Activated T-cell treated with anti-CD3 and anti-CD28 coated beads, Interleukin-2, amount 50 U/mL, for 4 hours (primary cell): ENCODE data around the gene PDE4B. TPM values are rescaled to one million over a fixed set of nuclear protein-coding genes. Genes with fewer than 3 reads are reported as not detected.

Experiments
- ATAC-seq, 2 donors: fragments of 200-7000 bp; cut with Tn5 transposase; one replicate each; pipeline ENCODE4 v1.10.0; 2021
- DNase-seq: peaks from one replicate; pipeline ENCODE4 v3.0.0-alpha.2; 2020
- H3K27me3 Mint-ChIP-seq: one replicate; pipeline ENCODE4 v1.8.0; 2021; ENCODE audit warnings: low read depth, mixed read lengths
- H3K36me3 Mint-ChIP-seq: one replicate; pipeline ENCODE4 v1.8.0; 2022; ENCODE audit warnings: mixed read lengths; ENCODE audit not compliant: insufficient read depth
- H3K4me1 Mint-ChIP-seq: one replicate; pipeline ENCODE4 v1.8.0; 2021; ENCODE audit warnings: low read depth, mixed read lengths
- H3K4me3 Mint-ChIP-seq: one replicate; pipeline ENCODE4 v1.8.0; 2021; ENCODE audit warnings: mild to moderate bottlenecking, moderate library complexity, mixed read lengths
- H3K9me3 Mint-ChIP-seq: one replicate; pipeline ENCODE4 v1.8.0; 2021; ENCODE audit warnings: mixed read lengths
- total RNA-seq, 3 donors: library from RNA; stranded (reverse); gene quantifications; one replicate each; pipeline ENCODE4 v1.2.1, GENCODE V29; 2021

Gene PDE4B
- total RNA-seq, 3 donors from 2014 or later: 18.8 to 31.5 (median 20.8) TPM

DNA sequence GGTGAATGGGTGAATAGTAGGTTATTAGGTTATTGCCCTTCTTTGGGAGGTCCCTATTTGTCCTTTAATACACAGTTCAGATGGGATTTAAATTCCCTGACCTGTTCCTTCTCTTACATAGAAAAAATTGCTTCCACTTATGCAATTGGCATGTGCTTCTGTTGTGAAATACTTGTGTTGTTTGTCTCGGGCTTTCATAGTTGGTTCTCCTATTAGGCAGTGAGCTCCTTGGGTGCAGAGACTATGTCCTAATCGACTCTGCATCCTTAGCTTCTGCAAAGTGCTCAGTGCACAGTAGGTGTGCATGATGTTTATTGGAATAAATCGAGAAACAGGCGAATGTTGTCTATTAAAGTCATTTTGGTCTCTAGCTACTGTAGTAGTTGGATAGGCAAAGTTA lies 1.3 kb upstream of the PDE4B start:
- H3K4me3 Mint-ChIP-seq: no peak overlapping the region
- ATAC-seq: no peak
- DNase-seq: no peak
- H3K9me3 Mint-ChIP-seq: peaks cover 13% of the 10 kb centered on the region
- no peaks in the 10 kb centered on the region for H3K36me3 Mint-ChIP-seq
- H3K27me3 Mint-ChIP-seq: peaks cover 44% of the 10 kb centered on the region
- H3K4me1 Mint-ChIP-seq: no peaks in the 10 kb centered on the region

GRCh38 chr1:65791801-65792668 lies 660 bp upstream of the PDE4B start:
- H3K9me3 Mint-ChIP-seq: peaks cover 13% of the 10 kb centered on the region
- H3K36me3 Mint-ChIP-seq: no peaks in the 10 kb centered on the region
- DNase-seq: no peak
- H3K27me3 Mint-ChIP-seq: peaks cover 48% of the 10 kb centered on the region
- no peaks in the 10 kb centered on the region for H3K4me1 Mint-ChIP-seq
- no peak overlapping the region for H3K4me3 Mint-ChIP-seq
- no peak for ATAC-seq

DNA sequence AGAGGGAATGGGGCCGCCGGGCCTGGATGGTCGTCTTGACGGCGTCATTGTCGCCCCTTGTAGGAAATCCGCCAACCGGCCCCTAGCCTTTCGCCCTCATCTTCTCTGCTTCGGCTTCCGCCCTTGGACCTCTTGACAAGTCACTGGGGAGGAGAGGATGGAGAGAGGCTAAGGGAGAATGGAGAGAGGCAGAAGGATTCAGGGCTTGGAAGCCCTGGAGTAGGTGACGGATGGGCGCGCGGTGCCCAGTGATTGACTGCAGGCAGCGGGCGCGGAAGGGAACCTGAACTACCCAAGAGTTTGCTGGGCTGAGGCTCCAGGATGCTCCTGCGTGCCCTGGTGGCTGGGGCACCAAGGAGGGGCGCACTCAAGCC lies 651 bp downstream of the PDE4B start:
- H3K27me3 Mint-ChIP-seq: peaks cover 53% of the 10 kb centered on the region
- ATAC-seq (no peak), DNase-seq (no peak)
- H3K4me3 Mint-ChIP-seq: no peak overlapping the region
- H3K4me1 Mint-ChIP-seq: no peaks in the 10 kb centered on the region
- no peaks in the 10 kb centered on the region for H3K36me3 Mint-ChIP-seq
- H3K9me3 Mint-ChIP-seq: peaks cover 13% of the 10 kb centered on the region

DNA sequence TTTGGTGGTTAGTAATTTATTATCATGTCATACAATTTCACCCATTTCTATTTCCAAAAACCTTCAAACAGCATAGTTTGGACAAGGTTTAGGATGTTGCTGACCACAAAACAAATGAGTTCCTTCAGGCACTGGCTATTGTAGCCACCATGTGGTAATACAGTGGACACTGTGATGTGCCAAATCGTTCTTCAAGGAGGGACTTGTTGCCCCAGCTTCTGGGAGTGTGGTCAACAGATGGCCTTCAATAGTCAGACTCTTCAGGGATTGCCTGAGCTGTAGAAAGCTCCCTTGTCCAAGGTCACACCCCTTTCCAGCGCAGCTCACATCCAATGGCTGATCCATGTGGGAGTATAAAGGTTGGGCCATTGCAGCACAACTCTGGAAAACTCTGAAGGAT lies 2.6 kb downstream of the PDE4B start:
- peaks cover 1% of the 10 kb centered on the region for H3K9me3 Mint-ChIP-seq
- peaks cover 55% of the 10 kb centered on the region for H3K27me3 Mint-ChIP-seq
- no peak for ATAC-seq
- no peaks in the 10 kb centered on the region for H3K36me3 Mint-ChIP-seq
- no peak for DNase-seq
- no peak overlapping the region for H3K4me3 Mint-ChIP-seq
- H3K4me1 Mint-ChIP-seq: no peaks in the 10 kb centered on the region

DNA sequence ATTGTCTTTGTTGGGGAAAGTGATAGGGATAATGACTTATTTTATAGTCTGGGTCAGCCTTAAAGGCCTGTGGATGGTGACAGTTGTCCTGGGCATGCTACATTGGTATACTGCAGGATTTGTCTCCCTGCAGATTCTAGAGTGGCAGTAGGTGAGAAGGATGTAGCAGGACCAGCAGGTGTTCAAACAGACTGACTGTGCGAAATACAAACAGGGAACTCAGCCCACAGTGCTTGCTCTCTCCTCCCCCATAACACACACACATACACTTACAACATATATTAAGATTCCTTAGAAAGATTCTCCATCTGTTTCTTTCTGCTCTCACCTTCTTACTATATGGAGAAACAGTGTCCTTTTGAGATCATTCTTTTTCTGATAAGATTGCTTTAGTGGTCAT lies 6.9 kb downstream of the PDE4B start:
- Mint-ChIP-seq H3K36me3 (no peaks in the 10 kb centered on the region), H3K27me3 (peaks cover 24% of the 10 kb centered on the region), H3K9me3 (no peaks in the 10 kb centered on the region), H3K4me1 (no peaks in the 10 kb centered on the region), H3K4me3 (no peak overlapping the region)
- ATAC-seq: no peak
- DNase-seq: no peak

GRCh38 chr1:65804584-65804983 lies 11.9 kb downstream of the PDE4B start:
- Mint-ChIP-seq H3K4me3 (no peak overlapping the region), H3K27me3 (peaks cover 9% of the 10 kb centered on the region), H3K4me1 (no peaks in the 10 kb centered on the region), H3K9me3 (no peaks in the 10 kb centered on the region), H3K36me3 (no peaks in the 10 kb centered on the region)
- DNase-seq (no peak), ATAC-seq (no peak)

GRCh38 chr1:65812065-65812464 lies 19.4 kb downstream of the PDE4B start:
- ATAC-seq: peak; percentile 97 to 98
- Mint-ChIP-seq H3K9me3 (no peaks in the 10 kb centered on the region), H3K36me3 (no peaks in the 10 kb centered on the region), H3K4me1 (peaks cover 7% of the 10 kb centered on the region), H3K27me3 (peaks cover 12% of the 10 kb centered on the region), H3K4me3 (no peak overlapping the region)
- DNase-seq: no peak

DNA sequence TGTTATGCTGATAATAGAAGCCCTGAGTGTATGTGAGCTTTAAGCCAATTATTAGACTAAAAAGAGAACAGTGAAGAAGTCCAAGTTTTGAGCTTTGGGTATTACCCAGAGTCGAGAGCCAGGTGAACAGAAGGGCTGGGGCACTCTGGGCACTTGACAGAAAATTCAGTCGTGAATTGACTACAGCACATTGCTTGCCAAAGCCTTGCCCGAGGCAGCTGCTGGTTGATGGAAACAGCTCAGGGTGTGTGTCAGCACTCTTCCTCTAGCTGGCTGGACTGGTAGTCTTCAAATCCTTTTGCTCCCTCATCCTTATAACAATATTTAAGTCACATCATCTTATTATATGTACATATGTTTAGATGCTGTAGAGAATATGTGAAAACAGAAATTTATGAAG lies 21.3 kb downstream of the PDE4B start:
- DNase-seq (no peak), ATAC-seq (no peak)
- H3K9me3 Mint-ChIP-seq: no peaks in the 10 kb centered on the region
- no peaks in the 10 kb centered on the region for H3K36me3 Mint-ChIP-seq
- peaks cover 7% of the 10 kb centered on the region for H3K4me1 Mint-ChIP-seq
- H3K27me3 Mint-ChIP-seq: peaks cover 6% of the 10 kb centered on the region
- H3K4me3 Mint-ChIP-seq: no peak overlapping the region

DNA sequence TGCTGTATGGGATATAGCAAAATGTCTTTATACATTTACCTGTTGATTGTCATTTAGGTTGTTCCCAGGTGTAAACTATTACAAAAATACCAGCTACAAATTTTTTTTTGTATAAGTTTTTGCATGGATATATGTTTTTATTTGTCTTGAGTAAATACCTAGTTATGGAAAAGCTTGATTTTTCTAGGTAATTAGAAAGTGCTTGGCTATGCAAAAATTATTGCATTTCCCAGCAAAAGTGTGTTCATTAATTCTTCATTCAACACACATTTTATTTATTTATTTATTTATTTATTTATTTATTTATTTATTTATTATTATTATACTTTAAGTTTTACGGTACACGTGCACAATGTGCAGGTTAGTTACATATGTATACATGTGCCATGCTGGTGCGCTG lies 22.1 kb downstream of the PDE4B start:
- DNase-seq (no peak), ATAC-seq (no peak)
- Mint-ChIP-seq H3K9me3 (no peaks in the 10 kb centered on the region), H3K36me3 (no peaks in the 10 kb centered on the region), H3K27me3 (peaks cover 6% of the 10 kb centered on the region), H3K4me1 (peaks cover 7% of the 10 kb centered on the region), H3K4me3 (no peak overlapping the region)

DNA sequence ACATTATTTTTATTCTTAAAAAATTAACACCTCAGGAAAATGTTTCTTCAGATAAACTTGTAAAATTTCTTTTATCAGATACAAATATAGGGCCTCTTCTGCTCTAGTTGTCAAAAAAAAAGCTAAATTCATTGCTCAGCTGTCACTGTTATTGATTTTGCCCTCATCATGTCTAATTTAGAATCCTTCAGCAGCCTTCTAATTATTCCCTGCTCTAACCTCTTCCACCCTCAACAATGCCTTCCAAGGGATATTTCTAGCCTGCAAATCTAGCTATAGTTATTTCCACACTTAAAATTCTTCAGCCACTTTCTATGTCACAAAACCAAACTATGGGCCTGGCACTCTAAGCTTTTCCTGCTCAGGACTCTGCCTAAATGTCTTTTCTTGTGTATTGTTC lies 25.2 kb downstream of the PDE4B start:
- peaks cover 7% of the 10 kb centered on the region for H3K27me3 Mint-ChIP-seq
- DNase-seq: no peak
- H3K4me3 Mint-ChIP-seq: no peak overlapping the region
- H3K4me1 Mint-ChIP-seq: no peaks in the 10 kb centered on the region
- H3K36me3 Mint-ChIP-seq: no peaks in the 10 kb centered on the region
- no peaks in the 10 kb centered on the region for H3K9me3 Mint-ChIP-seq
- ATAC-seq: no peak

DNA sequence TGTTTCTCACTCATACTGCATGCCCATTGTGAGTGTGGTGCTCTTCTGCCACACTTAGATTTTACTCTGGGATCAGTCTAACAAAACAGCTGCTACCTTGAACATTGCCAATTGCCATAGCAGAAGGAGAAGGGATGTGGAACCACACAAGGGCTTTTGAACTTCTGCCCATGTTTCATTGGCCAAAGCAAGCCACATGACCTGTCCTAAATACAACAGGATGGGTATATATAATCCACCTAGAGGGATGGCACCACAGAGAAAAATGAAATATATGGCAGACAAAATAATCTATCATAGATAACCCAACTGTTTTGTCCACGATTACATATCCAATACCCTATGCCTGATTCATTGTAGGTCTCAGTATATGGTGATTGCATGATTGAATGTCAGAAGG lies 26.3 kb downstream of the PDE4B start:
- DNase-seq (no peak), ATAC-seq (no peak)
- H3K9me3 Mint-ChIP-seq: no peaks in the 10 kb centered on the region
- H3K36me3 Mint-ChIP-seq: no peaks in the 10 kb centered on the region
- H3K27me3 Mint-ChIP-seq: peaks cover 12% of the 10 kb centered on the region
- H3K4me3 Mint-ChIP-seq: no peak overlapping the region
- no peaks in the 10 kb centered on the region for H3K4me1 Mint-ChIP-seq

DNA sequence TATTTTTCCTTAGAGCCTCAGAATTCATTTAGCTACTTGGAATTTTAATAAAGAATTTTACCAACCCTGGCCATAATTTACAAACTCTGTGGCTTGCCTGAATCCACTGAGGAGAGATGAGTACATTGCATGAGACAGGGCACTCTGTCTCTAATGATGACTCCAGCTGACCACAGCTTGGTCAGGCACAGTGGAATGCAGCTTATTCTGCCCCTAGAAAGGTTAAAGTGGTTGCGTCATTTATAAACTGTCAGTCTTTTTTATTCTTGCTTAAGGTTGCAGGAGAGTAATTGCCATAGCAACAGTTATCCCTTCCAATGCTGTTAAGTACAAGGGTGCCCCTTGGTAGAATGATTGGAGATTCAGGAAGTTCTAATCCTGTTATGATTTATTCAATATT lies 28.3 kb downstream of the PDE4B start:
- H3K4me3 Mint-ChIP-seq: no peak overlapping the region
- H3K9me3 Mint-ChIP-seq: no peaks in the 10 kb centered on the region
- H3K4me1 Mint-ChIP-seq: no peaks in the 10 kb centered on the region
- ATAC-seq (no peak), DNase-seq (no peak)
- peaks cover 10% of the 10 kb centered on the region for H3K27me3 Mint-ChIP-seq
- no peaks in the 10 kb centered on the region for H3K36me3 Mint-ChIP-seq

DNA sequence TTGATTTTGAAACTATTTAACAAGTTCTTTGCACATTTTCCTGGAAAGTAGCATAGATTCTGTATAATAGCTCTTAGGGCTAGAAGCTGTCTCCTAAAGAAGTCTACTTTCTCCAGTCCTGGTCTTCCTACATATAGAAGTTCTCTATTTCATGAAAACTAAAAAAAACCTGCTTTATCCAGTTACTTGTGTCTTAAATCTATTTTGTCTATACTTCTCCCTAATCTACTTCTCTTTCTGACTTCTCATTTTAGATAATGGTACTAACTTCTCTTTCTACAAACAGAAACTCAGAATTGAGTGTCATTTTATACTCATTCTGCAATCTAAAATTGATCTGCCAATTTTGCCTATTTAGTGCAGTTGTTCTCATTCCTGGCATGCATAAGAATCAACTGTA lies 28.7 kb downstream of the PDE4B start:
- H3K4me3 Mint-ChIP-seq: no peak overlapping the region
- H3K27me3 Mint-ChIP-seq: peaks cover 11% of the 10 kb centered on the region
- DNase-seq (no peak), ATAC-seq (no peak)
- no peaks in the 10 kb centered on the region for H3K36me3 Mint-ChIP-seq
- H3K4me1 Mint-ChIP-seq: no peaks in the 10 kb centered on the region
- H3K9me3 Mint-ChIP-seq: no peaks in the 10 kb centered on the region

GRCh38 chr1:65824103-65824502 lies 31.4 kb downstream of the PDE4B start:
- DNase-seq (no peak), ATAC-seq (no peak)
- H3K27me3 Mint-ChIP-seq: peaks cover 20% of the 10 kb centered on the region
- no peaks in the 10 kb centered on the region for H3K36me3 Mint-ChIP-seq
- H3K4me1 Mint-ChIP-seq: no peaks in the 10 kb centered on the region
- H3K4me3 Mint-ChIP-seq: no peak overlapping the region
- no peaks in the 10 kb centered on the region for H3K9me3 Mint-ChIP-seq

GRCh38 chr1:65825741-65826140 lies 33.0 kb downstream of the PDE4B start:
- H3K9me3 Mint-ChIP-seq: no peaks in the 10 kb centered on the region
- peaks cover 20% of the 10 kb centered on the region for H3K27me3 Mint-ChIP-seq
- no peak for DNase-seq
- ATAC-seq: no peak
- H3K36me3 Mint-ChIP-seq: no peaks in the 10 kb centered on the region
- no peak overlapping the region for H3K4me3 Mint-ChIP-seq
- peaks cover 2% of the 10 kb centered on the region for H3K4me1 Mint-ChIP-seq
